ENCODE measurements around the gene ELP4.

ELP4 gene

GRCh38 chr11:31803813-31804311 lies 294.3 kb downstream of the ELP4 start:
- DNase-seq (ENCODE audit: low read depth, low spot score): no peak
- H3K4me3 ChIP-seq (ENCODE audit: low read length): no peak overlapping the region

DNA sequence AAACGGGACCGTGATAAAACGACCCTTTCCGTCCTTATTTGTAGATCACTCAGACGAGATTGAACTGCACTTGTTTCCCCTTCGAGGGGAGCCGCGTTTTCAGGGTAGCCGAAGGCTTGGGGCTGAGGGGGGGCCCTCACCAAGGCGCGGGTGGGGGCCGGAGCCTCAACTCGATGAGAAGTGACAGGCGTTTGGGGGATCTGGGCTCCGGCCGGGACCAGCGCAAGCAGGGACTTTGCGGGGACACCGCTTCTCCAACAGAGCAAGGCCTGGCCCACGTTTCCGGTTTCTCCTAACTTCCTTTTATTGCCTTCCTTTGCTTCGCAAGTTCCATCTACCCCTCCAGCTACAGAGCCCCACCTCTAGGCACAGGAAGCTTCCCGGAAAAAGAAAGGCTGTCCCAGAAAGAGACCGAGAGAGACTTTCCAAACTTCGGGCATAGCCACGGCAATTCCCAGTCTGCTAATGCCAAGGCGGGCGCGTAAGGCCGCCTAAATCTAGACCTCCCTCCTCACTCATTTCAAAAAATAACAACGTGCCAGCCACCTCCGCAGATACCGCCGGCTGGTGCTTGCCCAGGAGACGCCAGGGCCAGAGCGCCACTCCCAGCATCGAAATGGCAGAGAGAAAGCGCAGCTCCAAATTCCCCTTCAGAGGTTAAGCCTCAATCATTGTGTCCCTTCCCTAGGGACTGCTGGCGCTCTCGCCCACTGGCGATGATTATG lies 294.9 kb downstream of the ELP4 start:
- DNase-seq (ENCODE audit: low read depth, low spot score): no peak
- H3K4me3 ChIP-seq (ENCODE audit: low read length): no peak overlapping the region

- no peak overlapping the region for H3K4me3 ChIP-seq (ENCODE audit: low read length)
- DNase-seq (ENCODE audit: low read depth, low spot score): no peak
Measured at GRCh38 chr11:31805037-31805628, 295.6 kb downstream of the ELP4 start.

DNA sequence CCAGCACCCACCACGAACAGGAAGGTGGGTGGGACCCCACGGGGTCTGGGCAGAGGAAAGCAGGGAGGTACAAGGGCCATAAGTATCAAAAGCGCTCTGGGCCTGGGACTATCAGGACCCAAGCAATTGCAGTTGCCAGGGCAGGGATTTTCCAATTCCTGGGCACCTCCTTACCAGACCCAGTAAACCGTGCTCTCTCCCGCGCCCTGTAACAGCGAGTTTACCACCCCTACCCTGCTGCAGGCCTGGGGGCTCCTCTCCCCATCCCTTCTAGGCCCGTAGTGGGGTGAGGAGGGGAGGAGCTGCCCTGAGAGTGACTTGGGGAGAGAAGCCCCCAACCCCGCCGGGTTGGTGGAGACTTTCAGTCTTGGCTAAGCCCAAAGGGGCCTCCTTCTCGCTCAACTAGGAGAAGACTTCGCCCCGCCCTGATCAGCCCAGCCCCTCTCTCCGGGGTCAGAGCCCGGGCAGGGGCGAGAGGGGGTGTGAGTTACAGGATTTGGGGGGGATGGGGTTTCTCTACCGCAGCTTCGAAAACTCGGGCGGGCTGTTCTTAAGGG lies 296.1 kb downstream of the ELP4 start:
- H3K4me3 ChIP-seq (ENCODE audit: low read length): no peak overlapping the region
- no peak for DNase-seq (ENCODE audit: low read depth, low spot score)

DNA sequence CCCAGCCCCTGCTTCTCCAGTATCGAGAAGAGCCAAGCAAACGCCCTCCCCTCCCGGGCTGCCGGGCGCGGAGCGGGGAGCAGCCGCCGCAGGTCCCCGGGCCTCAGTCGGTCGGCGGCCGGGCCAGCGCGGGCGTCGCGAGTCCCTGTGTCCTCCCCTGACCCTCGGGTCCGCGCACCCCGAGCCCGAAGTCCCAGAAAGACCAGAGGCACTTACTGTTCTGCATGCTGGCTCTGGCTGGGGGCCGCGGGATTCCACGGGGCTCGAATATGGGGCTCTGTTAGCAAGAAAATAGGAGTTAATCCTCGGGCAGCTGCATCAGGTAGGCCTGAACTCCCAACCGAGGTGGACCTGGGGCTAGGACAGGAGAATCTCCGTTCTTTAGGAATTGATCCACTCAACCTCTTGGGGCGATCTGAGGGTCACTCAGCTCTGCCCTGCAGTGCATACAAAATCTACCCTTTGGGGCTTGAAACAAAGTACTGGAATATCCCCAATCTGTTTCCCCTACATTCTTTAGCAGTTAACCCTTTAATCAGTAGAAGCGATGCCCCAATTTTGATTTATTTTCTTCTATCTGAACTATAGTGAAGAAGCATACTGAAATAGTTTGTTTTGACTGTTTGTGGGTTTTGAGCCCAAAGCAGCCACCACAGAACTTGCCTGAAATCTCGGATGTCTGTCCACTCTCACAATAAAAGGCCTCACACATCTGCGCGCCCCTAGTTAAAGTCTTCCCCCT lies 296.8 kb downstream of the ELP4 start:
- no peak overlapping the region for H3K4me3 ChIP-seq (ENCODE audit: low read length)
- no peak for DNase-seq (ENCODE audit: low read depth, low spot score)

- DNase-seq (ENCODE audit: low read depth, low spot score): no peak
Measured at GRCh38 chr11:31806928-31807798, 297.6 kb downstream of the ELP4 start.

GRCh38 chr11:31807799-31808667 lies 298.5 kb downstream of the ELP4 start:
- no peak overlapping the region for H3K4me3 ChIP-seq (ENCODE audit: low read length)

More at GRCh38 chr11:31806928-31807798, 297.6 kb downstream of the ELP4 start:
- H3K4me3 ChIP-seq (ENCODE audit: low read length): no peak overlapping the region

GRCh38 chr11:31808721-31809540 lies 299.4 kb downstream of the ELP4 start:
- H3K4me3 ChIP-seq (ENCODE audit: low read length): no peak overlapping the region
- DNase-seq (ENCODE audit: low read depth, low spot score): no peak

More at GRCh38 chr11:31807799-31808667, 298.5 kb downstream of the ELP4 start:
- no peak for DNase-seq (ENCODE audit: low read depth, low spot score)

DNA sequence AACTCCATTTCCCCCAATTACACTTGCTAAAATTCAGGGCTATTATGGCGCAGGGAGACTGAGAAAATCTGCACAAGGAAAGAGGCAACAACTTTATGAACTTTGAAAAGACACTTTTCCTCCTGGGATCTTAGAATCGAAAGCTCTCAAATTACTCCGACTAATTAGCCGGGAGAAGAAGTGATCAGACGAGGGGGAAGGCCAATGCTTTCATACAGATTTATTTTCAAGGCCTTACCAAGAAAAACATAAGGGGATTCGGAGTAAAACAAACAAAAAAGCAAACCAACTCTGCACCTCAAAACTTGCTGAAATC lies 299.9 kb downstream of the ELP4 start:
- no peak for DNase-seq (ENCODE audit: low read depth, low spot score)
- H3K4me3 ChIP-seq (ENCODE audit: low read length): no peak overlapping the region

DNA sequence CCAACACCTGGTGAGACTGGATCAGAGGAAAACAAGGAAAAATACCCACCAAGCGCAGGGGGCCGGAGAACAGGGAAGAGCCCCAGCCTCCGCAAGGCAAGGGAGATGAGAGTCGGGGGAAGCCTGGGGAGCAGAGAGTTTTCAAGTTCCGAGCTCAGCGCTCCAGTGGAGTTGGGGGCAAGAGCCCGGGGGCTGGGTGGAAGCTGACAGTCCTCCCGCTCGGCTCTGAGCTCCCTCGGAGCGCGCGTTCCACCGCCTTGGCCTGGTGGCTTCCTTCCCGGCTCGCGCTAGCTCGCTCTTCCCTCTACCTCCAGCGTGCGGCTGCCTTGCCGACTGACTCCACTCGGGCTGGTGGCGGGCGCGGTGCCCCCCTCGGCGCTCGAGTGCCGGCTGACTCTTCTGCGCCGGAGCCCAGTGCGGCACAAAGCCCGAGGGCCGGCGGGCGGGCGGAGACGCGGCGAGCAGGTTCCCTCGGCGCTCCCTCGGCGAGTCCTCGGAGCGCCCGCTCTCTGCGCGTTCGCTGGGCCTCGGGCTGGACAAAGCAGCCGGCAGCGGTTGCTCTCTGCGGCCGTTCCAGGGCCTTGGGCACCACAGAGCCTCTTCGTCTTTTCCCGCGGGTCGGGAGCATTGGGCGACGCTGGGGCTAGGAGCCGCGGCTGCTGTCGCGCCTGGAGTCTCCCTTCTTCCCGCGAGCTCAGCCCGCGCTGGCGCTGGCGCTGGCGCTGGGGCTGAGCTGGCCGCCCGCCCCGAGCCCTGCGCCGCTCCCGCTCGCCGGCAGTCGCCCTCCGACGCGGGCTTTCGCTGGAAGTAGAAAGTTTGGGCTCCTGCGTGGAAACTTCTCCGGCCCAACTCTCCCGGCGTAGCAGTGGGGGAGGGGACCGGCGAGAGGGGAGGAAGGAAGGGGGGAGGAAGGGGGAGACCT lies 300.6 kb downstream of the ELP4 start:
- no peak for DNase-seq (ENCODE audit: low read depth, low spot score)
- H3K4me3 ChIP-seq (ENCODE audit: low read length): peak overlapping the region; percentile 51

- DNase-seq (ENCODE audit: low read depth, low spot score): peak; percentile 84
- H3K4me3 ChIP-seq (ENCODE audit: low read length): peak within 1 kb of the TSS; percentile 51
Measured at GRCh38 chr11:31810779-31811647, 301.4 kb downstream of the ELP4 start, which contains the start of gene PAX6. Gene PAX6 (minus strand): TSS chr11:31811322. CDS start chr11:31806411, 4,911 bp downstream.

DNA sequence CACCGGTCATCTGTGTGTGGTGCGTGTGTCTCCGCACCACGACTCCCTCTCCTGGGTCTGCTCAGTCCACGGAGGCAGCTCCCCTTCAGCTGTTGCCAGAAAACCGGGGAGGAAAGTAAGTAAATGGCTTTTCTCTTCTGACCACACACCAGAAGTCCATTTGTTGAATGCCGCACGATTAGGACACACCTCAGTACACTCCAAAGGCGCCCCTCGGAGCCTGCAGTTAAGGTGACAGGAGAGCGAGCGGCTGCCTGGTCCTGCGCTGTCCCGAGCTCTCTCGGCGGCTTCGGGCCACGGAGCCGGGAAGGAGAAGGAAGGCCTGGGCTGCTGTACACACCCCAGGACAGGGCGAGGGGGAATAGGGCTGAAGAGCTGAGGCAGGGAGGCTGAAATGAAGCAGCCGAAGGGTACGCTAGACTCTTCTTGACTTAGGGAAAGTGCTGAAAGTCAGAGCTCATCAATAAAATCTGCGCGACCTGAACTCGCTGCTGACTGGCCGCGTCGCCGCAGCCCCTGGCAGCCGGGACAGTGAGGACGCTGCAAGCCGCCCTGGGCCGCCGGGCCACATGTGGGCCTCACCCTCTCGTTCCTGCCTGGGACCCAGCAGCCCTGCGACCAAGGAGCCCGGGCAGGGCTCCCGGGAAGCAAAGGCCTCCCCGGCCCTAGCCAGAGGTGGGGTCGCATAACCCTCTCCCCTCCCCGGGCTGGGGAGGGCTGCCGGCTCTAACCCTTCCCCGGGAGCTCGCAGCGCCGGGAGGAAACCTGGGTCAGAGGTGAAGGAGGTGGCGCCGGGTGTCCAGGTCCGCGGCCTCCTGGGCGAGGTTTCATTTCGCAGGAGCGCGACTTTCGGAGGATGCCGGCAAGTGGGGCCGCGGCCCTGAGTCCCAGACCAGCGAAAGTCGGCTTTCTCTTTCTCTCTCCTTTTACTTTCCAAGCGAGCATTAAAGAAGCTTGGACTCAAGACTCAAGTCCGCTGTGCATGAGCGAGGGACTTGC lies 303.1 kb downstream of the ELP4 start:
- DNase-seq (ENCODE audit: low read depth, low spot score): no peak

GRCh38 chr11:31813391-31814175 lies 304.0 kb downstream of the ELP4 start:
- DNase-seq (ENCODE audit: low read depth, low spot score): no peak
- H3K4me3 ChIP-seq (ENCODE audit: low read length): peak overlapping the region; percentile 23

More for the DNA sequence above, 303.1 kb downstream of the ELP4 start:
- H3K4me3 ChIP-seq (ENCODE audit: low read length): peak overlapping the region; percentile 23
